Measurements from ENCODE around the gene ISCU.
"Not testable (repeated sequence)": the region's sequence is repeated elsewhere in the genome, so short reads cannot be mapped to it uniquely, and the experiment has no call there.

Gene ISCU

GRCh38 chr12:108614639-108615038 lies 52.2 kb downstream of the ISCU start:
- no peak overlapping the region for H3K4me3 ChIP-seq (ENCODE audit: low read length)
- TF ChIP-seq ZNF274 (IDR thresholded peaks at IDR 0.05; ENCODE audit: low read depth, low read length), result no peak

GRCh38 chr12:108615918-108616317 lies 53.5 kb downstream of the ISCU start:
- no peak for TF ChIP-seq ZNF274 (IDR thresholded peaks at IDR 0.05; ENCODE audit: low read depth, low read length)
- no peak overlapping the region for H3K4me3 ChIP-seq (ENCODE audit: low read length)

DNA sequence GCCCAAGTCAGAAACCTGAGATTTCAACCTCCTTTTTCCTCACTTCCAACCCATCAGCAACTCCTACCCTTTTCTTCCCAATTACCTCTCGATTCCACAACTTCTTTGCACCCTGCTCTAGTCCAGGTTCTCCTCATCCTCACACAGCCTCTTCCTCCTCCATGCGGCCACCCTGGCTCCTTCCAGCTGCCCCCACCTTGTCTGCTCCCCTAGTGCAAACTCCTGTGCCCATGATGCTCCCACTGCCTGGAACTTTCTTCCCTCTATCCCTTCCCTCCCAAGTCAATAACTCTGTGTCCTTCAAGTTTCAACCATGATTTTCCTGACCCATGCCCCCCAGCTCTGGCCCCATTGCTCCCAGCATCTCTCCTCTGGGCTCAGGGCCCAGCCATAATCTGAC lies 54.0 kb downstream of the ISCU start:
- no peak overlapping the region; the same call in 1 of the 2 replicates for H3K4me3 ChIP-seq (ENCODE audit: low read length)
- no peak for TF ChIP-seq ZNF274 (IDR thresholded peaks at IDR 0.05; ENCODE audit: low read depth, low read length)

DNA sequence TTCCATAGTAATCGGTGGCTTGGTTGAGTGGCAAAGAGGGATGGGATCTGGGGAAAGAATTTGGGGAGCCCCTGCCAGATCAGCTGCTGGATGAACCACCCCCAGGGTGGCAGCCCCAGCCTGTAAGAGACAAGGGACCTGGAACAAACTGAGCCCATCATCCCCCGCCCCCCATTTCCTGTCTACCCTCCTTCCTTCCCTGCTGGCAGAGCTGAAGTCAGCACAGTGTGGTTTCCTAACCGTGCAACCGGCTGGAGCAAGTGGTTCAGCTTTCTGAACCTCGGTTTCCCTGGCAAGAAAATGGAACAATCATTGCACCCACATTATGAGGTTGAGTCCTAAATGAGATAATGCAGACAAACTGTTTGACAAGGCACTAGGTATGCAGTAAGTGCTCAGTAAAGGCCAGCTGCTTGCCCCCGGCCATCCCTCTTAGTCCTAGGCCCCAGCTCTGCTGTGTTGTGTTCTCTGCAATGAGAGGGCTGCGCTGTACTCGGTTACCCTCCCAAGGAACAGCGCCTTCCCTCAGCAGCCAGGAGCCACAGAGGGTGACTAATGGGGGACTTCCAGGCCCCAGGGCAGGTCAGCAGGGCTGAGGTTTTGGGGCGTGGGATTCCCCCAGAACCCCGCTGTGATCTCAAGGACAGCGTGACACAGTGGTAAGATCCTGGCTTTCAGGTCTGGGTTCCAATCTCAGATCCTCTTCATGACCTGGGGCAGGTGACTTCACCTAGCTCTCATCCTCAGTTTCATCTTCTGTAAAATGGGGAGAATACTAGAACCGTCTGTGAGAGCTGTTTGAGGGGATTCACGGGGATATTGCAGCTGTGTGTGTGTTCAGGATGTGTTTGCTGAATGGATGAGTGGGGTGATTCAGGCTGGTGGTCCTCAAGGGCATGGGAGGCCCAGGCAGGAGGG lies 54.8 kb downstream of the ISCU start:
- no peak overlapping the region; the same call in 1 of the 2 replicates for H3K4me3 ChIP-seq (ENCODE audit: low read length)

GRCh38 chr12:108618079-108618952 lies 55.9 kb downstream of the ISCU start:
- H3K4me3 ChIP-seq (ENCODE audit: low read length), result no peak overlapping the region
- no peak for TF ChIP-seq ZNF274 (IDR thresholded peaks at IDR 0.05; ENCODE audit: low read depth, low read length)

More for the DNA sequence above, 54.8 kb downstream of the ISCU start:
- TF ChIP-seq ZNF274 (IDR thresholded peaks at IDR 0.05; ENCODE audit: low read depth, low read length), result no peak

DNA sequence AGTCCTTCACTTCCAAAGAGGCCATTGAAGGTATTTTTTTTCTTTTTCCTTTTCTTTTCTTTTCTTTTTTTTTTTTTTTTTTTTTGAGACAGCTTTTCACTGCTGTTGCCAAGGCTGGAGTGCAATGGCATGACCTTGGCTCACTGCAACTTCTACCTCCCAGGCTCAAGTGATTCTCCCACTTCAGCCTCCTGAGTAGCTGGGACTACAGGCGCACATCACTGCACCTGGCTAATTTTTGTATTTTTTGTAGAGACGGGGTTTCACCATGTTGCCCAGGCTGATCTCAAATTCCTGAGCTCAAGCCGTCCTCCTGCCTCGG lies 56.5 kb downstream of the ISCU start:
- not testable (repeated sequence) for H3K4me3 ChIP-seq (ENCODE audit: low read length)

Measured in GM08714 (cell line).